Measurements from ENCODE around the gene GRIK4. TPM values are rescaled to one million over a fixed set of nuclear protein-coding genes. Genes with fewer than 3 reads are reported as not detected.

GRIK4 gene
- total and polyA plus RNA-seq, 9 of the 15 experiments (the other 6 are each of a cell fraction or from before 2014, with no cell fraction given), result not detected

- no peak for TF ChIP-seq DLX4 (CRISPR knock-in tag; IDR thresholded peaks at IDR 0.05)
- TF ChIP-seq, protein P1, sequence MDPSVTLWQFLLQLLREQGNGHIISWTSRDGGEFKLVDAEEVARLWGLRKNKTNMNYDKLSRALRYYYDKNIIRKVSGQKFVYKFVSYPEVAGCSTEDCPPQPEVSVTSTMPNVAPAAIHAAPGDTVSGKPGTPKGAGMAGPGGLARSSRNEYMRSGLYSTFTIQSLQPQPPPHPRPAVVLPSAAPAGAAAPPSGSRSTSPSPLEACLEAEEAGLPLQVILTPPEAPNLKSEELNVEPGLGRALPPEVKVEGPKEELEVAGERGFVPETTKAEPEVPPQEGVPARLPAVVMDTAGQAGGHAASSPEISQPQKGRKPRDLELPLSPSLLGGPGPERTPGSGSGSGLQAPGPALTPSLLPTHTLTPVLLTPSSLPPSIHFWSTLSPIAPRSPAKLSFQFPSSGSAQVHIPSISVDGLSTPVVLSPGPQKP (CRISPR knock-in tag; IDR thresholded peaks at IDR 0.05), result no peak
- TF ChIP-seq ARNT (IDR thresholded peaks at IDR 0.05), result no peak
- no peak for TF ChIP-seq ZMIZ1 (IDR thresholded peaks at IDR 0.05; ENCODE audit: low read depth in 2 of 2, low read length in 2 of 2)
- no peak for TF ChIP-seq ARID1B (IDR thresholded peaks at IDR 0.05)
- TF ChIP-seq ZNF76 (CRISPR knock-in tag; IDR thresholded peaks at IDR 0.05; ENCODE audit: borderline replicate concordance), result no peak
- peak; percentile 80 for TF ChIP-seq C11orf30 (IDR thresholded peaks at IDR 0.05; ENCODE audit: low read depth)
- TF ChIP-seq TAF7 (tag; IDR thresholded peaks at IDR 0.05), result no peak
- TF ChIP-seq CBFB (CRISPR knock-in tag; IDR thresholded peaks at IDR 0.05), result no peak
- TF ChIP-seq, protein P2, sequence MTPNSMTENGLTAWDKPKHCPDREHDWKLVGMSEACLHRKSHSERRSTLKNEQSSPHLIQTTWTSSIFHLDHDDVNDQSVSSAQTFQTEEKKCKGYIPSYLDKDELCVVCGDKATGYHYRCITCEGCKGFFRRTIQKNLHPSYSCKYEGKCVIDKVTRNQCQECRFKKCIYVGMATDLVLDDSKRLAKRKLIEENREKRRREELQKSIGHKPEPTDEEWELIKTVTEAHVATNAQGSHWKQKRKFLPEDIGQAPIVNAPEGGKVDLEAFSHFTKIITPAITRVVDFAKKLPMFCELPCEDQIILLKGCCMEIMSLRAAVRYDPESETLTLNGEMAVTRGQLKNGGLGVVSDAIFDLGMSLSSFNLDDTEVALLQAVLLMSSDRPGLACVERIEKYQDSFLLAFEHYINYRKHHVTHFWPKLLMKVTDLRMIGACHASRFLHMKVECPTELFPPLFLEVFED (CRISPR knock-in tag; conservative IDR thresholded peaks at IDR 0.05), result no peak
- TF ChIP-seq ZSCAN29 (IDR thresholded peaks at IDR 0.05), result no peak
- TF ChIP-seq, protein P3, sequence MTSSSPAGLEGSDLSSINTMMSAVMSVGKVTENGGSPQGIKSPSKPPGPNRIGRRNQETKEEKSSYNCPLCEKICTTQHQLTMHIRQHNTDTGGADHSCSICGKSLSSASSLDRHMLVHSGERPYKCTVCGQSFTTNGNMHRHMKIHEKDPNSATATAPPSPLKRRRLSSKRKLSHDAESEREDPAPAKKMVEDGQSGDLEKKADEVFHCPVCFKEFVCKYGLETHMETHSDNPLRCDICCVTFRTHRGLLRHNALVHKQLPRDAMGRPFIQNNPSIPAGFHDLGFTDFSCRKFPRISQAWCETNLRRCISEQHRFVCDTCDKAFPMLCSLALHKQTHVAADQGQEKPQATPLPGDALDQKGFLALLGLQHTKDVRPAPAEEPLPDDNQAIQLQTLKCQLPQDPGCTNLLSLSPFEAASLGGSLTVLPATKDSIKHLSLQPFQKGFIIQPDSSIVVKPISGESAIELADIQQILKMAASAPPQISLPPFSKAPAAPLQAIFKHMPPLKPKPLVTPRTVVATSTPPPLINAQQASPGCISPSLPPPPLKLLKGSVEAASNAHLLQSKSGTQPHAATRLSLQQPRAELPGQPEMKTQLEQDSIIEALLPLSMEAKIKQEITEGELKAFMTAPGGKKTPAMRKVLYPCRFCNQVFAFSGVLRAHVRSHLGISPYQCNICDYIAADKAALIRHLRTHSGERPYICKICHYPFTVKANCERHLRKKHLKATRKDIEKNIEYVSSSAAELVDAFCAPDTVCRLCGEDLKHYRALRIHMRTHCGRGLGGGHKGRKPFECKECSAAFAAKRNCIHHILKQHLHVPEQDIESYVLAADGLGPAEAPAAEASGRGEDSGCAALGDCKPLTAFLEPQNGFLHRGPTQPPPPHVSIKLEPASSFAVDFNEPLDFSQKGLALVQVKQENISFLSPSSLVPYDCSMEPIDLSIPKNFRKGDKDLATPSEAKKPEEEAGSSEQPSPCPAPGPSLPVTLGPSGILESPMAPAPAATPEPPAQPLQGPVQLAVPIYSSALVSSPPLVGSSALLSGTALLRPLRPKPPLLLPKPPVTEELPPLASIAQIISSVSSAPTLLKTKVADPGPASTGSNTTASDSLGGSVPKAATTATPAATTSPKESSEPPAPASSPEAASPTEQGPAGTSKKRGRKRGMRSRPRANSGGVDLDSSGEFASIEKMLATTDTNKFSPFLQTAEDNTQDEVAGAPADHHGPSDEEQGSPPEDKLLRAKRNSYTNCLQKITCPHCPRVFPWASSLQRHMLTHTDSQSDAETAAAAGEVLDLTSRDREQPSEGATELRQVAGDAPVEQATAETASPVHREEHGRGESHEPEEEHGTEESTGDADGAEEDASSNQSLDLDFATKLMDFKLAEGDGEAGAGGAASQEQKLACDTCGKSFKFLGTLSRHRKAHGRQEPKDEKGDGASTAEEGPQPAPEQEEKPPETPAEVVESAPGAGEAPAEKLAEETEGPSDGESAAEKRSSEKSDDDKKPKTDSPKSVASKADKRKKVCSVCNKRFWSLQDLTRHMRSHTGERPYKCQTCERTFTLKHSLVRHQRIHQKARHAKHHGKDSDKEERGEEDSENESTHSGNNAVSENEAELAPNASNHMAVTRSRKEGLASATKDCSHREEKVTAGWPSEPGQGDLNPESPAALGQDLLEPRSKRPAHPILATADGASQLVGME (CRISPR knock-in tag; IDR thresholded peaks at IDR 0.05), result no peak
These were observed 262.0 kb downstream of the GRIK4 start (continued) for GRCh38 chr11:120773501-120774031.

Data from K562 (cell line).